ENCODE data around the gene MARCHF11. TPM values are rescaled to one million over a fixed set of nuclear protein-coding genes. Genes with fewer than 3 reads are reported as not detected.

The MARCHF11 gene
- total RNA-seq, 1 experiment from 2014 or later: 0.37 TPM

DNA sequence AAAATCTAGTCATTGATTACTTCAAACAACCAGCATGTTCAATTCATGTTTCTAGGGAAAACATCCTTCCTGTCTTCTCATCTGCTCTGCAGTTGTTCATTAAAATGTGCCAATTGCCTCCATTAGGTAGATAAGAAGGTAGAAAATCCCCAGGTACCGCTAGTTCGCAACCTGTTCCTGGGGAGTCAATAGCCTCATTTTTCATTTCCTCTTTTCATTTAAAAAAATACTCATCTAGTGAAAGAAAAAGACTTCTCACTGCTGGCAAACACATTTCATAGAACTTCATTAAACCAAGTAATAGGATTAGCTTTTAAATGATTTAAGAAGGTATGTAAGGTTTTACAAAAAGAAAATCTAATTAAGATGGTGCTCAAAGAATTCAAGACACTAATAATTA is 113.3 kb downstream of the MARCHF11 start:
- H3K9me3 ChIP-seq (ENCODE audit: control insufficient read depth, low read depth, low read length): no peaks in the 10 kb centered on the region
- no peak overlapping the region for H3T11ph ChIP-seq (ENCODE audit: low read length)
- H3K4me1 Mint-ChIP-seq: peaks cover 5 to 6% of the 10 kb centered on the region in 2 experiments
- no peaks in the 10 kb centered on the region for H3K27me3 ChIP-seq (ENCODE audit: insufficient read depth, low read length)
- no peak overlapping the region for H4K8ac ChIP-seq (replicated peaks; ENCODE audit: insufficient read length, low read depth, low read length)
- no peak overlapping the region for H2AK5ac ChIP-seq (ENCODE audit: insufficient read length, low read length)
- H4K91ac ChIP-seq (ENCODE audit: insufficient read length, low read depth, low read length): no peak overlapping the region
- H2BK5ac ChIP-seq (ENCODE audit: insufficient read length, low read length): no peak overlapping the region
- H2BK20ac ChIP-seq (ENCODE audit: low read depth, low read length, poor library complexity, severe bottlenecking): no peak overlapping the region
- H4K20me1 ChIP-seq (ENCODE audit: control insufficient read depth, insufficient read depth, insufficient read length): no peaks in the 10 kb centered on the region
- no peaks in the 10 kb centered on the region for H3K23me2 ChIP-seq (ENCODE audit: insufficient read length, low read depth, low read length, poor library complexity, severe bottlenecking)
- WGBS (ENCODE audit: extremely low coverage, insufficient read length, low lambda C conversion rate): no CpG with 5 or more reads among the region's 2 CpGs
- H3K4ac ChIP-seq (ENCODE audit: low read depth, low read length): no peak overlapping the region
- no peak overlapping the region for H4K5ac ChIP-seq (ENCODE audit: insufficient read length, low read depth, low read length)
- H2BK15ac ChIP-seq (ENCODE audit: low read depth, low read length): no peak overlapping the region
- H2AFZ ChIP-seq (ENCODE audit: low read length): no peak overlapping the region
- no peak overlapping the region for H3K23ac ChIP-seq (ENCODE audit: insufficient read length, low read depth, low read length)
- no peak overlapping the region for H3K14ac ChIP-seq (ENCODE audit: insufficient read depth, low read length)
- H3K4me3 Mint-ChIP-seq: no peak overlapping the region
- no peak overlapping the region for H2BK12ac ChIP-seq (ENCODE audit: insufficient read length, low read depth, low read length)
- TF ChIP-seq, protein P1, sequence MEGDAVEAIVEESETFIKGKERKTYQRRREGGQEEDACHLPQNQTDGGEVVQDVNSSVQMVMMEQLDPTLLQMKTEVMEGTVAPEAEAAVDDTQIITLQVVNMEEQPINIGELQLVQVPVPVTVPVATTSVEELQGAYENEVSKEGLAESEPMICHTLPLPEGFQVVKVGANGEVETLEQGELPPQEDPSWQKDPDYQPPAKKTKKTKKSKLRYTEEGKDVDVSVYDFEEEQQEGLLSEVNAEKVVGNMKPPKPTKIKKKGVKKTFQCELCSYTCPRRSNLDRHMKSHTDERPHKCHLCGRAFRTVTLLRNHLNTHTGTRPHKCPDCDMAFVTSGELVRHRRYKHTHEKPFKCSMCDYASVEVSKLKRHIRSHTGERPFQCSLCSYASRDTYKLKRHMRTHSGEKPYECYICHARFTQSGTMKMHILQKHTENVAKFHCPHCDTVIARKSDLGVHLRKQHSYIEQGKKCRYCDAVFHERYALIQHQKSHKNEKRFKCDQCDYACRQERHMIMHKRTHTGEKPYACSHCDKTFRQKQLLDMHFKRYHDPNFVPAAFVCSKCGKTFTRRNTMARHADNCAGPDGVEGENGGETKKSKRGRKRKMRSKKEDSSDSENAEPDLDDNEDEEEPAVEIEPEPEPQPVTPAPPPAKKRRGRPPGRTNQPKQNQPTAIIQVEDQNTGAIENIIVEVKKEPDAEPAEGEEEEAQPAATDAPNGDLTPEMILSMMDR (conservative IDR thresholded peaks at IDR 0.05): no peak
- no peak overlapping the region for H3K18ac ChIP-seq (ENCODE audit: insufficient read length, low read depth, low read length)
- no peaks in the 10 kb centered on the region; the same call in 1 of the 2 replicates for H3K27me3 Mint-ChIP-seq (ENCODE audit: low read depth)
- H3K4me2 ChIP-seq (ENCODE audit: insufficient read depth, insufficient read length, low read length): no peak overlapping the region
- no peak overlapping the region for H3K27ac ChIP-seq (ENCODE audit: insufficient read length, low read depth, low read length)
- H2BK120ac ChIP-seq (ENCODE audit: low read depth, low read length, poor library complexity, severe bottlenecking): no peak overlapping the region
- H3K79me2 ChIP-seq (ENCODE audit: insufficient read depth, low read length): no peaks in the 10 kb centered on the region
- no peak overlapping the region for H3K27ac Mint-ChIP-seq
- no peak overlapping the region for H3K56ac ChIP-seq (ENCODE audit: insufficient read length, low read depth, low read length)
- no peak for DNase-seq
- H3K4me1 ChIP-seq (ENCODE audit: insufficient read depth, low read length): no peaks in the 10 kb centered on the region
- no peaks in the 10 kb centered on the region for H3K9me3 Mint-ChIP-seq
- H3K36me3 Mint-ChIP-seq (ENCODE audit: insufficient read depth in 1 of 3, low read depth in 3 of 3): no peaks in the 10 kb centered on the region; a peak in 1 of 7 replicates
- no peaks in the 10 kb centered on the region for H3K79me1 ChIP-seq (ENCODE audit: insufficient read depth, low read depth, low read length, poor library complexity, severe bottlenecking)
- H3K9ac ChIP-seq (ENCODE audit: extremely low read depth, insufficient read length, low read length): no peak overlapping the region
